GM12878 (cell line): ENCODE data around the gene MRPS18A. TPM values are rescaled to one million over a fixed set of nuclear protein-coding genes. Genes with fewer than 3 reads are reported as not detected.

Source experiments
- ATAC-seq: fragments of 200-7000 bp; cut with Tn5 transposase; 3 replicates; pipeline ENCODE4 v1.9.1; 2020; ENCODE audit warnings: mild to moderate bottlenecking, moderate library complexity
- BruUV-seq: library from RNA; stranded (reverse); fragments of 400-500 nt; replicated peaks from 2 replicates; lab custom pipeline; 2021; lab: Mats Ljungman, UMichigan
- CTCF ChIA-PET: fragments of 300-600 bp; sonication (Branson Sonifier 250); formaldehyde crosslinking; extraction: SDS; loops from one replicate; lab custom pipeline; 2021; ENCODE audit warnings: inconsistent platforms; lab: Yijun Ruan, JAX
- POLR2A ChIA-PET: fragments of 350-600 bp; formaldehyde crosslinking; extraction: SDS; loops from one replicate; lab custom pipeline; 2021; ENCODE audit warnings: inconsistent platforms; lab: Charles Lee
- RAD21 ChIA-PET: fragments of 300-600 bp; sonication (Branson Sonifier 250); formaldehyde crosslinking; loops from one replicate; lab custom pipeline; 2023; ENCODE audit warnings: antibody characterized with exemption; ENCODE audit not compliant: unreplicated experiment; lab: Charles Lee
- SMC1A ChIA-PET: fragments of 300-600 bp; sonication (Branson Sonifier 250); formaldehyde crosslinking; loops from one replicate; lab custom pipeline; 2023; ENCODE audit not compliant: unreplicated experiment, uncharacterized antibody; lab: Charles Lee
- DNase-seq: peaks from one replicate; pipeline ENCODE4 v3.0.0-alpha.2; 2011; ENCODE audit warnings: low read depth, low spot score
- FAIRE-seq: peaks from 3 replicates; lab custom pipeline; 2011; peaks lifted over from hg19 to GRCh38; lab: Jason Lieb, UNC
- H2AFZ ChIP-seq: 2 replicates; pipeline ENCODE4 v1.6.0; 2011; ENCODE audit warnings: low read depth, low read length, control low read depth; ENCODE audit not compliant: control insufficient read depth
- H3K27ac ChIP-seq: 2 replicates; pipeline ENCODE4 v1.5.1; 2011; ENCODE audit warnings: control low read depth; ENCODE audit not compliant: control insufficient read depth, insufficient read depth
- H3K27me3 ChIP-seq, 2 experiments: replicated peaks in 1 of 2; 2 replicates each; pipeline versions ENCODE4 v1.6.0 to v1.6.1; 2011; ENCODE audit warnings: low read length in 1 of 2; ENCODE audit not compliant: control insufficient read depth in 2 of 2, insufficient read depth in 2 of 2
- H3K36me3 ChIP-seq, 2 experiments: 2 replicates each; pipeline ENCODE4 v1.5.1; 2011; ENCODE audit warnings: low read length in 1 of 2; ENCODE audit not compliant: control insufficient read depth in 2 of 2, insufficient read depth in 2 of 2
- H3K4me1 ChIP-seq: 2 replicates; pipeline ENCODE4 v1.6.1; 2011; ENCODE audit warnings: mild to moderate bottlenecking, low read length, moderate library complexity, mixed read lengths; ENCODE audit not compliant: control insufficient read depth, insufficient read depth
- H3K4me2 ChIP-seq: 2 replicates; pipeline ENCODE4 v1.6.0; 2011; ENCODE audit warnings: control low read depth; ENCODE audit not compliant: control insufficient read depth, insufficient read depth
- H3K4me3 ChIP-seq: fragments of 200-600 bp; sonication (generic); 2 replicates; pipeline ENCODE4 v1.5.1; 2016
- H3K79me2 ChIP-seq: 2 replicates; pipeline ENCODE4 v1.6.0; 2011; ENCODE audit warnings: low read length; ENCODE audit not compliant: control insufficient read depth, insufficient read depth
- H3K9ac ChIP-seq: 2 replicates; pipeline ENCODE4 v1.8.0; 2011; ENCODE audit warnings: low read length, control low read depth, mixed read lengths; ENCODE audit not compliant: control insufficient read depth, insufficient read depth
- H3K9me3 ChIP-seq: replicated peaks from 3 replicates; pipeline ENCODE4 v1.5.1; 2011; ENCODE audit warnings: mild to moderate bottlenecking, low read length; ENCODE audit not compliant: control insufficient read depth, insufficient read depth
- H4K20me1 ChIP-seq: 2 replicates; pipeline ENCODE4 v1.6.0; 2011; ENCODE audit not compliant: control insufficient read depth, insufficient read depth
- BCLAF1 ChIP-seq: fragments of 450-650 bp; IDR thresholded peaks from 2 replicates; pipeline ENCODE4 v1.6.1; 2017; ENCODE audit warnings: antibody characterized with exemption, mild to moderate bottlenecking, moderate library complexity
- BHLHE40 ChIP-seq, 2 experiments: fragments of 450-650 bp in 1 of 2; IDR thresholded peaks; 2 replicates each; pipeline ENCODE4 v1.6.1; 2011 to 2017; ENCODE audit warnings: low read depth in 2 of 2, borderline replicate concordance in 1 of 2, improper control_type of control experiment in 1 of 2, low read length in 1 of 2, mild to moderate bottlenecking in 1 of 2
- CTCF ChIP-seq, 3 experiments: IDR thresholded peaks in 2 of 3; conservative IDR thresholded peaks in 1 of 3; 2 replicates each; pipeline ENCODE4 v1.5.1; 2011; ENCODE audit warnings: low read depth in 3 of 3, low read length in 3 of 3, mild to moderate bottlenecking in 3 of 3, control low read depth in 2 of 3, moderate library complexity in 2 of 3, inconsistent platforms in 1 of 3, mixed read lengths in 1 of 3; ENCODE audit not compliant: control insufficient read depth in 2 of 3, insufficient read depth in 1 of 3; ENCODE audit errors: extremely low read depth in 1 of 3
- JUND ChIP-seq: IDR thresholded peaks from 2 replicates; pipeline ENCODE4 v1.6.1; 2012; ENCODE audit warnings: low read depth, mild to moderate bottlenecking, low read length, improper control_type of control experiment, moderate library complexity
- MYB ChIP-seq: fragments of 150-350 bp; IDR thresholded peaks from 2 replicates; pipeline ENCODE4 v1.6.1; 2014; ENCODE audit warnings: mild to moderate bottlenecking, low read depth, low read length, borderline replicate concordance
- NFYA ChIP-seq: IDR thresholded peaks from 2 replicates; pipeline ENCODE4 v1.6.1; 2011; ENCODE audit warnings: low read depth, mild to moderate bottlenecking, low read length, improper control_type of control experiment, borderline replicate concordance
- NFYB ChIP-seq: IDR thresholded peaks from 2 replicates; pipeline ENCODE4 v1.6.1; 2011; ENCODE audit warnings: low read depth, mild to moderate bottlenecking, low read length, improper control_type of control experiment, moderate library complexity; ENCODE audit not compliant: insufficient read depth
- NR2C2 ChIP-seq: IDR thresholded peaks from 2 replicates; pipeline ENCODE4 v1.6.1; 2011; ENCODE audit warnings: borderline replicate concordance, low read depth; ENCODE audit not compliant: control insufficient read depth, insufficient read length
- PAX5 ChIP-seq: IDR thresholded peaks from 2 replicates; pipeline ENCODE4 v1.6.1; 2011; ENCODE audit warnings: low read depth, low read length, borderline replicate concordance
- RAD21 ChIP-seq: IDR thresholded peaks from 2 replicates; pipeline ENCODE4 v1.6.1; 2011; ENCODE audit warnings: mild to moderate bottlenecking, low read depth, low read length, moderate library complexity; ENCODE audit not compliant: insufficient read depth
- SP1 ChIP-seq: IDR thresholded peaks from one replicate; pipeline ENCODE4 v1.6.1; 2011; ENCODE audit warnings: low read depth, low read length
- SUPT20H ChIP-seq: IDR thresholded peaks from 2 replicates; pipeline ENCODE4 v1.6.1; 2011; ENCODE audit warnings: low read depth, mild to moderate bottlenecking, low read length, moderate library complexity, borderline replicate concordance; ENCODE audit not compliant: control insufficient read depth
- USF2 ChIP-seq: IDR thresholded peaks from 2 replicates; pipeline ENCODE4 v1.6.1; 2011; ENCODE audit warnings: low read depth, low read length, improper control_type of control experiment, borderline replicate concordance
- WGBS: methylation state at CpG from one replicate; pipeline ENCODE4 v1.1.6; 2016; ENCODE audit warnings: low lambda C conversion rate; ENCODE audit not compliant: insufficient replicate concordance, insufficient coverage; ENCODE audit errors: missing lambda C conversion rate; 5-methylcytosine and 5-hydroxymethylcytosine counted together
- in situ Hi-C: fragments of 300-500 bp; cut with MboI; formaldehyde crosslinking; loops from 9 replicates; pipeline ENCODE4 v1.14.3; 2018; ENCODE audit warnings: mixed read lengths
- intact Hi-C: fragments of 100-400 bp; cut with micrococcal nuclease; formaldehyde crosslinking; loops from one replicate; pipeline ENCODE4 v1.14.2; 2022; ENCODE audit not compliant: unreplicated experiment
- polyA plus RNA-seq, 11 experiments: library from polyadenylated mRNA; depleted of rRNA in 4 of 11; unstranded in 6 of 11; stranded (reverse) in 5 of 11; fragments of >200 nt; fragmentation: Nextera tagmentation in 4 of 11; fragmentation: Illumina TruSeq in 1 of 11; extraction: Ambion mirVana in 4 of 11; extraction: Trizol in 1 of 11; gene quantifications; 1 replicate in 1 of 11; 2 replicates in 10 of 11; pipeline versions ENCODE4 v1.2.1 to v1.2.3, GENCODE V29; 2011 to 2016; ENCODE audit warnings: inconsistent platforms in 2 of 11, missing spikeins in 2 of 11, low read depth in 1 of 11
- total RNA-seq, 4 experiments: library from RNA; depleted of rRNA in 3 of 4; stranded (reverse); fragments of >200 nt in 3 of 4; fragmentation: Illumina TruSeq in 1 of 4; extraction: Trizol in 1 of 4; gene quantifications; 2 replicates each; pipeline versions ENCODE4 v1.2.1 to v1.2.3, GENCODE V29; 2013 to 2021
- TF ChIP-seq, protein P1 (sequence below): IDR thresholded peaks from 2 replicates; pipeline ENCODE4 v1.6.1; 2012; ENCODE audit warnings: low read length, inconsistent platforms

MRPS18A gene
- total and polyA plus RNA-seq, 10 of the 15 experiments (the other 5 are each of a cell fraction or from before 2014, with no cell fraction given) = 66.3 to 158 (median 98.7) TPM

GRCh38 chr6:43680308-43681200 lies 7.0 kb downstream of the MRPS18A start:
- ChIA-PET POLR2A (interaction anchor here (0.5 kb wide), 1 partner anchor 297 kb away, joined by 3 read pairs; no protein-coding TSS in a partner anchor), SMC1A (no interaction called here), CTCF (interaction anchor here (0.6 to 1.8 kb wide), 4 partner anchors 73 to 759 kb away, joined by 3 to 5 read pairs (median 3); no protein-coding TSS in a partner anchor), RAD21 (no interaction called here)
- DNase-seq (no peak), ATAC-seq (no peak), FAIRE-seq (no peak)
- Histone ChIP-seq H3K27ac (no peak overlapping the region), H3K79me2 (peaks cover 40% of the 10 kb centered on the region), H3K27me3 (no peaks in the 10 kb centered on the region), H3K36me3 (peaks cover 16 to 22% of the 10 kb centered on the region in 2 experiments; a peak in 3 of 4 replicates), H3K4me1 (peaks cover 10% of the 10 kb centered on the region), H3K9me3 (no peaks in the 10 kb centered on the region), H4K20me1 (no peaks in the 10 kb centered on the region), H3K4me3 (no peak overlapping the region), H2AFZ (no peak overlapping the region), H3K4me2 (no peak overlapping the region), H3K9ac (no peak overlapping the region)
- intact Hi-C loops (no loop called here), in situ Hi-C loops (no loop called here)
- WGBS = 96% methylated on average over 11 of the region's 11 CpGs
- no TSS peak for BruUV-seq
- TF ChIP-seq, protein P1, sequence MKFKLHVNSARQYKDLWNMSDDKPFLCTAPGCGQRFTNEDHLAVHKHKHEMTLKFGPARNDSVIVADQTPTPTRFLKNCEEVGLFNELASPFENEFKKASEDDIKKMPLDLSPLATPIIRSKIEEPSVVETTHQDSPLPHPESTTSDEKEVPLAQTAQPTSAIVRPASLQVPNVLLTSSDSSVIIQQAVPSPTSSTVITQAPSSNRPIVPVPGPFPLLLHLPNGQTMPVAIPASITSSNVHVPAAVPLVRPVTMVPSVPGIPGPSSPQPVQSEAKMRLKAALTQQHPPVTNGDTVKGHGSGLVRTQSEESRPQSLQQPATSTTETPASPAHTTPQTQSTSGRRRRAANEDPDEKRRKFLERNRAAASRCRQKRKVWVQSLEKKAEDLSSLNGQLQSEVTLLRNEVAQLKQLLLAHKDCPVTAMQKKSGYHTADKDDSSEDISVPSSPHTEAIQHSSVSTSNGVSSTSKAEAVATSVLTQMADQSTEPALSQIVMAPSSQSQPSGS = no peak
- TF ChIP-seq NFYA (no peak), NR2C2 (no peak), JUND (no peak), BCLAF1 (no peak), CTCF (IDR thresholded peaks at IDR 0.05 in 2 of 3, conservative IDR thresholded peaks at IDR 0.05 in 1 of 3; ENCODE audit: control insufficient read depth in 2 of 3, extremely low read depth in 1 of 3, insufficient read depth in 1 of 3, low read depth in 3 of 3, low read length in 3 of 3) (no peak), BHLHE40 (IDR thresholded peaks at IDR 0.05; ENCODE audit: borderline replicate concordance in 1 of 2, low read depth in 2 of 2, low read length in 1 of 2) (no peak), USF2 (no peak), PAX5 (no peak), MYB (no peak), RAD21 (no peak), SUPT20H (no peak), NFYB (no peak), SP1 (no peak)
